ENCODE measurements around the gene C20orf96.
"Not testable (repeated sequence)": the region's sequence is repeated elsewhere in the genome, so short reads cannot be mapped to it uniquely, and the experiment has no call there.

C20orf96 gene

GRCh38 chr20:252801-253200 is 37.7 kb downstream of the C20orf96 start:
- TF ChIP-seq PAX5 (IDR thresholded peaks at IDR 0.05; ENCODE audit: insufficient read depth, low read length, severe bottlenecking), result no peak
- TF ChIP-seq POU2F2 (IDR thresholded peaks at IDR 0.05; ENCODE audit: low read depth, low read length), result no peak
- no peak for TF ChIP-seq POLR2A (IDR thresholded peaks at IDR 0.05; ENCODE audit: low read depth, low read length)
- no peak for TF ChIP-seq SPI1 (IDR thresholded peaks at IDR 0.05; ENCODE audit: low read depth, low read length)
- TF ChIP-seq POLR2AphosphoS5 (IDR thresholded peaks at IDR 0.05; ENCODE audit: low read depth, low read length), result no peak
- FAIRE-seq, result no peak
- no peak for DNase-seq (ENCODE audit: insufficient read length, low spot score)

GRCh38 chr20:251354-251753 is 39.2 kb downstream of the C20orf96 start:
- TF ChIP-seq POU2F2 (IDR thresholded peaks at IDR 0.05; ENCODE audit: low read depth, low read length), result no peak
- TF ChIP-seq SPI1 (IDR thresholded peaks at IDR 0.05; ENCODE audit: low read depth, low read length), result no peak
- no peak for TF ChIP-seq POLR2A (IDR thresholded peaks at IDR 0.05; ENCODE audit: low read depth, low read length)
- no peak for TF ChIP-seq POLR2AphosphoS5 (IDR thresholded peaks at IDR 0.05; ENCODE audit: low read depth, low read length)
- no peak for TF ChIP-seq TAF1 (IDR thresholded peaks at IDR 0.05; ENCODE audit: low read depth, low read length)
- TF ChIP-seq PAX5 (IDR thresholded peaks at IDR 0.05; ENCODE audit: insufficient read depth, low read length, severe bottlenecking), result no peak
- no peak for DNase-seq (ENCODE audit: insufficient read length, low spot score)
- no peak for FAIRE-seq

GRCh38 chr20:242905-243304 is 47.6 kb downstream of the C20orf96 start:
- no peak for DNase-seq (ENCODE audit: insufficient read length, low spot score)
- TF ChIP-seq POU2F2 (IDR thresholded peaks at IDR 0.05; ENCODE audit: low read depth, low read length), result no peak
- peak; percentile 38 for FAIRE-seq

- FAIRE-seq, result peak; percentile 41
- TF ChIP-seq PAX5 (IDR thresholded peaks at IDR 0.05; ENCODE audit: insufficient read depth, low read length, severe bottlenecking), result no peak
- no peak for TF ChIP-seq TAF1 (IDR thresholded peaks at IDR 0.05; ENCODE audit: low read depth, low read length)
- no peak for TF ChIP-seq POLR2AphosphoS5 (IDR thresholded peaks at IDR 0.05; ENCODE audit: low read depth, low read length)
- no peak for TF ChIP-seq POLR2A (IDR thresholded peaks at IDR 0.05; ENCODE audit: low read depth, low read length)
- TF ChIP-seq POU2F2 (IDR thresholded peaks at IDR 0.05; ENCODE audit: low read depth, low read length), result no peak
- TF ChIP-seq SPI1 (IDR thresholded peaks at IDR 0.05; ENCODE audit: low read depth, low read length), result no peak
- DNase-seq (ENCODE audit: insufficient read length, low spot score), result no peak
Measured at GRCh38 chr20:237929-238328, 52.6 kb downstream of the C20orf96 start.

GRCh38 chr20:237489-237888 is 53.1 kb downstream of the C20orf96 start:
- TF ChIP-seq POLR2A (IDR thresholded peaks at IDR 0.05; ENCODE audit: low read depth, low read length), result no peak
- TF ChIP-seq SPI1 (IDR thresholded peaks at IDR 0.05; ENCODE audit: low read depth, low read length), result peak; percentile 84
- TF ChIP-seq TAF1 (IDR thresholded peaks at IDR 0.05; ENCODE audit: low read depth, low read length), result no peak
- no peak for TF ChIP-seq POLR2AphosphoS5 (IDR thresholded peaks at IDR 0.05; ENCODE audit: low read depth, low read length)
- TF ChIP-seq PAX5 (IDR thresholded peaks at IDR 0.05; ENCODE audit: insufficient read depth, low read length, severe bottlenecking), result no peak
- TF ChIP-seq POU2F2 (IDR thresholded peaks at IDR 0.05; ENCODE audit: low read depth, low read length), result no peak
- peak; percentile 83 for FAIRE-seq
- no peak for DNase-seq (ENCODE audit: insufficient read length, low spot score)

- no peak for DNase-seq (ENCODE audit: insufficient read length, low spot score)
- TF ChIP-seq SPI1 (IDR thresholded peaks at IDR 0.05; ENCODE audit: low read depth, low read length) (no peak), POU2F2 (IDR thresholded peaks at IDR 0.05; ENCODE audit: low read depth, low read length) (no peak), POLR2AphosphoS5 (IDR thresholded peaks at IDR 0.05; ENCODE audit: low read depth, low read length) (no peak), PAX5 (IDR thresholded peaks at IDR 0.05; ENCODE audit: insufficient read depth, low read length, severe bottlenecking) (no peak), TAF1 (IDR thresholded peaks at IDR 0.05; ENCODE audit: low read depth, low read length) (no peak)
- no peak for FAIRE-seq
Measured at GRCh38 chr20:235891-236290, 54.7 kb downstream of the C20orf96 start.

- FAIRE-seq (no peak), DNase-seq (ENCODE audit: insufficient read length, low spot score) (no peak)
Measured at GRCh38 chr20:227439-228105, 63.0 kb downstream of the C20orf96 start.

GRCh38 chr20:226958-227357 is 63.6 kb downstream of the C20orf96 start, which contains the start of gene DEFB129:
Gene DEFB129, plus strand, starts transcription at chr20:227258. Its CDS starts 31 bp downstream, at chr20:227289.
- FAIRE-seq (no peak), DNase-seq (ENCODE audit: insufficient read length, low spot score) (no peak)
- TF ChIP-seq TAF1 (IDR thresholded peaks at IDR 0.05; ENCODE audit: low read depth, low read length) (no peak), PAX5 (IDR thresholded peaks at IDR 0.05; ENCODE audit: insufficient read depth, low read length, severe bottlenecking) (no peak), SPI1 (IDR thresholded peaks at IDR 0.05; ENCODE audit: low read depth, low read length) (no peak), POLR2A (IDR thresholded peaks at IDR 0.05; ENCODE audit: low read depth, low read length) (no peak), POU2F2 (IDR thresholded peaks at IDR 0.05; ENCODE audit: low read depth, low read length) (no peak), POLR2AphosphoS5 (IDR thresholded peaks at IDR 0.05; ENCODE audit: low read depth, low read length) (no peak)

More at GRCh38 chr20:227439-228105, 63.0 kb downstream of the C20orf96 start:
- TF ChIP-seq POLR2A (IDR thresholded peaks at IDR 0.05; ENCODE audit: low read depth, low read length) (no peak), TAF1 (IDR thresholded peaks at IDR 0.05; ENCODE audit: low read depth, low read length) (no peak), POU2F2 (IDR thresholded peaks at IDR 0.05; ENCODE audit: low read depth, low read length) (no peak), POLR2AphosphoS5 (IDR thresholded peaks at IDR 0.05; ENCODE audit: low read depth, low read length) (no peak), SPI1 (IDR thresholded peaks at IDR 0.05; ENCODE audit: low read depth, low read length) (no peak), PAX5 (IDR thresholded peaks at IDR 0.05; ENCODE audit: insufficient read depth, low read length, severe bottlenecking) (no peak)

- DNase-seq (ENCODE audit: insufficient read length, low spot score); FAIRE-seq: not testable (repeated sequence)
Measured at GRCh38 chr20:225879-226278, 64.7 kb downstream of the C20orf96 start.

- FAIRE-seq (no peak), DNase-seq (ENCODE audit: insufficient read length, low spot score) (no peak)
- no peak for TF ChIP-seq POU2F2 (IDR thresholded peaks at IDR 0.05; ENCODE audit: low read depth, low read length)
- TF ChIP-seq SPI1 (IDR thresholded peaks at IDR 0.05; ENCODE audit: low read depth, low read length), result no peak
- TF ChIP-seq PAX5 (IDR thresholded peaks at IDR 0.05; ENCODE audit: insufficient read depth, low read length, severe bottlenecking), result no peak
- TF ChIP-seq TAF1 (IDR thresholded peaks at IDR 0.05; ENCODE audit: low read depth, low read length), result no peak
- no peak for TF ChIP-seq POLR2A (IDR thresholded peaks at IDR 0.05; ENCODE audit: low read depth, low read length)
- TF ChIP-seq POLR2AphosphoS5 (IDR thresholded peaks at IDR 0.05; ENCODE audit: low read depth, low read length), result no peak
Measured at GRCh38 chr20:221258-221830, 69.2 kb downstream of the C20orf96 start.

Measured in GM12891 (cell line).